HG02678 (cell line): Measurements from ENCODE around the gene PRKCA.
"Not testable (repeated sequence)": the region's sequence is repeated elsewhere in the genome, so short reads cannot be mapped to it uniquely, and the experiment has no call there.

Source experiments
- ATAC-seq: cut with Tn5 transposase; IDR thresholded peaks from one replicate; pipeline ENCODE4 v1.9.1; 2021; ENCODE audit warnings: mild to moderate bottlenecking, moderate library complexity; ENCODE audit not compliant: unreplicated experiment

The PRKCA gene

DNA sequence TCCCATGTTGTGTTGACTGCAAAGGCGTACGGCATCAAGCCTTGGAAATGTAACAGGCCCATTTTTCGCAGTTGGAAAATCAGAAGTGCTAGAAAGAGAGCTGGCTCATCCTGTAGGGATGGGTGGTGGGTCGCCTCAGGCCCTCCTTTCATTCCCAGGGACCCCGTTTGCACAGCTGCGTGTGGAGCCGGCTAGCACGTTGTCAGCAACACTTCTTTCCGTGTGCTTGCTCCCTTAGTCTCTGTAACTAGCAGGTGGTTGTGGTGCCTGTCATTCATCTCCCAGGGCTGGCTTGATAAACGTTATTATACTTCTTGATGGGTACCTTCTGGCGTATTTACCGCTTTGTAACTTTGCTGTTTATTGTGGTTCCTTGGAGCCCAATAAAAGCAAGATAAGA, 293.5 kb downstream of the PRKCA start:
- no peak for ATAC-seq

DNA sequence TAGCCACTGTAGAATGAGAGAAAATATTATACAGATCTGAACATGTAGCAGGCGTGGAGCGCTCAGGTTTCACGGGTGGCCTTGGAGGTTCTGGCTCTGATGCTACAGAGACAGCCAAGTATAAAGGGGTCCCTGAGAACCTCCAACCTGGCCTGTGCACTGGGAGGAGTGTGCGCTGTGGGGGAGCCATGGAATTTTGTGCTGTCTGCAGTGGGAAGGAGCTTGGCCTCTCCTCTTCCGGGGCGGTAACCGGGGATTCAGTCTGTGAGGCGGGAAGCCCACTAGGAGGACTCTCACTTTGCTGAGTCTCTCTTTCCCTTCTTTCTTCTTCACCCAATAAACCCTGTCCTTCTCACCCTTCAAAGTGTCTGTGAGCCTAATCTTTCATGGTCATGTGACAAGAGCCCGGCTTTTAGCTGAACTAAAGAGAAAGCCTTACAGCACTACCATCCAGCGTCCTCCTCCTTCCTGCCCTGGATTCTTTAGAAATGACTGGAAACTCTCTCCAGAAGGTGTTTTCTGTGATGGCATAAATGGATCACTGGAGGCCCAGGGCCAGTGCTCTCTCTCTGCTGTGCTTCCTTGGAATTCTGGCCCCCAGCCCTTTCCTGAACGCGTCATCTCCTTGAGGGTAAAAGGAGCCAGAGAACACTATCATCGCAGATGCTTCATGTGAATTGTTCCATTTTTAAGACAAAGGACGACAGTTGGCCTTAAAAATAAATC, 300.4 kb downstream of the PRKCA start:
- no peak for ATAC-seq

DNA sequence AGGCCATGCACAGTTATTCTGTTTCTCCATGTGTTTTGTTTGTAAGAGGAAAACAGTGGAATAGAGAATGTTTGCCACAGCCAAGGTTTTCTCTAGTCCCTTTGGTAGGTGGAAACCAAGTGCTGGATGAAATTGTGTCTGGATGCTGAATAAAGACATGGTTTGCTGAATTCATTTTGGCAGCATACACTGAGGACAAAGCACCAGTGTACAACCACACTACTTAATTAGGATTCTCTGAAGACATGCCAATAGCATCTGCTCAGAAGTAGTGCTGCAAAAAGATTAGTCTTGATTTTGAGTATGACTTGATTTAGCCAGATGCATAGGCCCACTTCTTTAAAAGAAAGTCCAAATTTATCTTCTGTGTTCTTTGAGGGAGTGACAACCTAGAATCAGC, 302.0 kb downstream of the PRKCA start:
- no peak for ATAC-seq

DNA sequence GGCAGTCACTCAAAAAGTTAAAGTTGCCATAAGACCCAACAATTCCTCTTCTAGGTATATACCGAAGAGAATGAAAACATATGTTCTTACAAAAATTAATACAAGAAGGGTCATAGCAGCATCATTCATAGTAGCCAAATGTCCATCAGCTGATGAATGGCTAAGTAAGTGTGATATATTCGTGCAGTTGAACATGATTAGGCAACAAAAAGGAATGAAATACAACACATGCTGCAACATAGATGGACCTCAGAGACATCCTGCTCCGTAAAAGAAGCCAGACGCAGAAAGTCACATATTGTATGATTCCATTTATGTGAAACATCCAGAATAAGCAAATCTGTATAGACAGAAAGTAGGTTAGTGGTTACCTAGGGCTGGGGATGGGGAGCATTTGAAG, 303.1 kb downstream of the PRKCA start:
- no peak for ATAC-seq

DNA sequence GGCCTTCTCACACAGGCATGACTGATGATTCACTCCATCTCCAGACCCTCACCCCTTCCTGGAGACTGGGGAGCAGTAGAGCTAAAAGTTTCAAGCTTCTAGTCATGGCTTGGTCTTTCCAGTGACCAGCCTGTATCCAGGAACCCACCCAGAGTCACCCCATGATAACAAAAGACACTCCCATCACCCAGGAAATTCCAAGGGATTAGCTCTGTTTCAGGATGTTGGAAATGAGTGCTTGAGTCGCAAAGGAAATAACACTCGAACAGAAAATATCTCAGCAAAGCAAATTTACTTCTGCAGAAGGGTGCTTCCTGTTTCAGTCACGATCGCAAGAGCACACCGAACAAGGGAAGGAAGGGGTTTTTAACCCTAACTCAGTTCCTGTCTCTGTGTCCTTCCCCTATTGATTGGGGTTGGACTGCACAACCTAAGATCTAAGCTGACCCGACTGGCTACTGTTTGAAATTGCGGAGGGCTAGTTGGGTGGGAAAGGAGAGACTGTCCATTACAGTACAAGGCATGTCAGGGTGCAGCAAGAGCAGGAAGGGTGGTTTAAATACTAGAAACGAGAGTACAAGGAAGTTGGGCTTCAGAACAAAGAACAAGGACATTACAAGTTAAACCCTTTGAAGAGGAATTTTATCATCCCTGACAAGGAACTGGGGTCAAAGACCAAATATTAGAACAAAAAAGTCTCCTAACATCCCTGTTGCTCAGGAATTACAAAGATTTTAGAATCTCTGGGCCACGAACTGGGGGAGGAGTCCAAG, 308.1 kb downstream of the PRKCA start:
- ATAC-seq: no peak

DNA sequence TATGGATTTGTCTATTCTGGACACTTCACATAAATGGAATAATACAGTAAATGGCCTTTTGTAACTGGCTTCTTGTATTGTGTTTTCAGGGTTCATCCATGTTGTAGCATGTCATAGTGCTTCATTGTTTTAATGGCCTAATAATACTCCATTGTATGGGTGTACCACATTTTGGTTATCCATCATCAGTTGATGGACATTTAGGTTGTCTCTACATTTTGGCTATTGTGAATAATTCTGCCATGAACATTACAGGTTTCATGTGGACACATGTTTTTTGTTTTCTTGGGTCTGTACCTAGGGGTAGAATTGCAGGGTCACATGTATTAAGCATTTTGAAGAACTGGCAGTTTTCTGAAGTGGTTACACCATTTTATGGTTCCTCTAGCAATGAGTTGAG, 309.0 kb downstream of the PRKCA start:
- ATAC-seq: no peak

DNA sequence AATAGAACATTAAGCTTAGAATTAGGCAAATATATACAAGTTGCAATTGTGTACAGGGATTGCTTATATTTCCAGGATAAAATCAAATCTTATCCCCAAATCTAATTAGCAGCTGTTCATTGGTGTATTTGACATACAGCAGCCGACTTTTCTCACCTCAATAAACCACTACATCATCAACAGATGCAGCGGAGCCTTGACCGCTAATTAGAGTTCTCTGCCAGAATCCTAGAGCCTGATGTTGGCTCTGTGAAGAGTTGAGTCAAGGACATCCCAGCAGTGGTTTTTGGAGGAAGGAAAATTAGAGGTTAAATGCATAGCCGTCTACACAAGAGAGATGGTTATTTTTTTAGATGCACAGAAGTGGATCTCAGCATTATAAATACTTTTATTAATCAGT, 310.6 kb downstream of the PRKCA start:
- no peak for ATAC-seq

DNA sequence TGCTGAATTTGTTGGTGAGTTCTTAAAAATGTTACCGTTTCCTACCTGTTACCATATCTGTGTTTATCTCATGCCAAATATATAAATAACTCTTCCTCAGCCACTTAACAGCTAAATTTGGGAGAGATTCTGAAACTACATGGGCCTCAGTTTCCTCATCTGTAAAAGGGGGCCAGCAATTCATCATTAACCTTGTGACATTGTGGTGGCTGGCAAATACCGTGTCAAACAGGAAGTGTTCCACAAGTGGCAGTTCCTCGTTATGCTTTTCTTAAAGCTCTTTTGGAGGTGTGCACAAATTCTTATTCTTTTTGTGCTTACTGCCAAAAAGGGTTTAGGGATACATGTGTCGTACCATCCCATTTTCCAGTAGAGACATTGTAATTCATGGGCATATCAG, 312.1 kb downstream of the PRKCA start:
- no peak for ATAC-seq

DNA sequence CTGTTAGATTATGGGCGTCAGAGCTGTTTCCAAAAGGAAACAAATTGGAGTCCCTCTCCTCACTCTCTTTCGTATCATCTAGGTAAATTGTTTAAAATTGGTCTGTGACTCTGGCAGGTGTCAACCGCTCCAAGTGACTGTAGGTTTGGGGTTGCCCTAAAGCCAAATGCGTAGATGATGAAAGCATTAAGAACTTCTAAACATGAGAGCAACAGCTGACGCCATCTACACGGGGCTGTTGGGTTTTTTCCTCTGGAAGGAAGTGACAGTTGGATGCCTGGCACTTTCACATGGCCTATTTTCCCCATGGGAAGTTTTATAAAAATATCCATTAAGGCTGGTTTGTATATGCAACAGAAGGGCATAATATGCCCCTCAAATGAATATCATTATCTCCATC, 316.8 kb downstream of the PRKCA start:
- no peak for ATAC-seq

DNA sequence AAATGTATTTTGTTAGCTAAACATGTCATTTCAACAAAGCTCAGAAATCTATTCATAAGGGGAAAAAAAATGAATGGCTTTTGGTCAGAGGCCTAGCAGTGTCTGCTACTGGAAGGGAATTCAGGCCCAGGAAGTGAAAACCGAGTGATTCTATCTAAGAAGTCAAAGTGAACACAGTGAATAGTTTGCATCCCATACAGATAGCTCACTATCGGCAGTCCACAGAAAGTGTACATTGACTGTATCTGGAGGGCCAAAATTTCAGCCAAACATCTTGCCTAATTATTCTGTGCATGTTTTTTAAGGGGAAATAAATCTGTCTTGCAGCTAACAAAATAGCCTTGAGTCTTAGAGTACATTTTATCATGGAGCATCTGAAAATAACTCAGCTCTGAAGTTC, 318.1 kb downstream of the PRKCA start:
- ATAC-seq: no peak

DNA sequence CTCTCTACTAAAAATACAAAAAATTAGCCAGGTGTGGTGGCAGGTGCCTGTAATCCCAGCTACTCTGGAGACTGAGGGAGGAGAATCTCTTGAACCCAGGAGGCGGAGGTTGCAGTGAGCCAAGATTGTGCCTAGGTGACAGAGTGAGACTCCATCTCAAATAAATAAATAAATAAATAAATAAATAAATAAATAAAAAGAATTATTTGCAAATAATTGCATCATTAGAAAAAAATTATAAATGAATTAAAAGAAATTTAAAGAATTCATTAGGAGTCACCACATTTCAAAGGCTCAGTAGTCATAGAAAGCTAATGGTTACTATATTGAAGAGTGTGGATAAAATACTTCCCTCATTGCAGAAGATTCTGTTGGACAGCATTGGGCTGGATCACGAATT, 322.2 kb downstream of the PRKCA start:
- ATAC-seq: not testable (repeated sequence)

DNA sequence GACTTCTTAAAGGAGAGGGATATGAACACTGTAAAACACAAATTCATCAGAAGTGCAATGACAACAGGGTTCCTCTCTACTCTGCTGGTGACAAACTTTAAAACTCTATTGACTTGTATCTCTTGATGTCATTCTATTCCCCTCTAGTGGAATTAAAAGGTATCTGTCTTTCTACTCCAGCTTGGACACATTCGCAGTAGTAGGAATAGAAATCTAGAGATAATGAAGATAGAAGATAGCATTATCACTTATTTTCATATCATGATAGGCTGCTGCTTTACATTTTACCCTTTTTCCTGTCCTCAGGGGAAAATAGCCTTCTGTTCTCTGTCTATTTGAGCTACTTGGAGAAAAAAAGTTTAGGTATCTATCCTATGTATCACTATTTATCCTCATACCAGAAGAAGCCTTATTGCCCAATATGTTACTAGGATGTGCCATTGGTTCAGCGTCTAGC, 322.9 kb downstream of the PRKCA start:
- no peak for ATAC-seq

DNA sequence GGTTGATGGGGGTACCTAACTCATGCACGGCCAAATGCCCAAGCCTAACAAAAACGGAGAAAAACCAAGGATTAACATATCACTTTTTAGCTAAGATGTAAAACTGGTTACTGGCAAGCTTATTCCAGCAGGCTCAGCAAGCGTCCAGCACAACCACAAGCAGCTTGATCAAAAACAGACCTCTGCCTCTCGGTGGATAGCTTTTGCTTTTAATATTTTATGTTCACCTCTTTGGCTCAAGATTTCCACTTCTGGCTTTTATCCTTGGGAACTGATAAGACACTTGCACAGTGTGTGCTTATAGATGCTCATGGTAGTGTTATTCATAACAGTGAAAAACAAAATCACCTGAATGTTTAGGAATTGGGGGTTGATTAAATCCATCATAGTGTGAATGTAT, 325.6 kb downstream of the PRKCA start:
- no peak for ATAC-seq

DNA sequence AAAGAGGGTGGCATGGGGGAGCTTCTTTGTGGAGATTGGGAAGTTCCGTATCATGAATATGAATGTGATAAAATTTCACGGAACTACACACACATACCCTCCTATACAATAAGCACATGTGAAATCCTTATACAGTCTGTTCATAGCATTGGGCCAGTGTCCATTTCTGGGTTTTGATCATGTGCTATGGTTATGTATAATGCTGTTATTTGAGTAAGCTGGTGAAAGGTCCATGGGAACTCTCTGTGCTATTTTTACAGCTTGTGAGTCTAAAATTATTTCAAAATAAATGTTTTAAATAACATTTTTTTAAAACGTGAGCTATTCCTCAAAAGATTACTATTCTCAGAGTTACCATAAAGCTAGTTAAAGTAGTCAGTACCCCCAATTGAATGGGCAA, 327.3 kb downstream of the PRKCA start:
- no peak for ATAC-seq

DNA sequence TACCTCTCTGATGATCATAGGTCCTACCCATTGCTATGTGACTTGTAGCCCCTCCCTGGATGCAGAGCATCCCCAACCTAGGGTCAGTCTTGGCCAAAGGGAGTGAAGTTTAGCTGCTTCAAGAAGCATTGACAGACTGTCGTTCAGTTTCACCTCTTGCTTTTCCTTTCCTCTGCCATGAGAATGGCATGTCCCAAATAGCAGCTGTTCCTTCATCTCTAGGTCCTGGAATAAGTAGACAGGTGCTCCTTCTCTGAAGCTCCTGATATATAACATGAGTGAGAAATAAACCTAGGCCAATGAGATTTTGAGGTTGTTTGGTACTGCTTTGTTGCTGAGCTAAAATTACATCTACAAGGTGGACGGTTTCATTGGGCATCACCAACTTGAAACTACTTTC, 328.0 kb downstream of the PRKCA start:
- no peak for ATAC-seq

DNA sequence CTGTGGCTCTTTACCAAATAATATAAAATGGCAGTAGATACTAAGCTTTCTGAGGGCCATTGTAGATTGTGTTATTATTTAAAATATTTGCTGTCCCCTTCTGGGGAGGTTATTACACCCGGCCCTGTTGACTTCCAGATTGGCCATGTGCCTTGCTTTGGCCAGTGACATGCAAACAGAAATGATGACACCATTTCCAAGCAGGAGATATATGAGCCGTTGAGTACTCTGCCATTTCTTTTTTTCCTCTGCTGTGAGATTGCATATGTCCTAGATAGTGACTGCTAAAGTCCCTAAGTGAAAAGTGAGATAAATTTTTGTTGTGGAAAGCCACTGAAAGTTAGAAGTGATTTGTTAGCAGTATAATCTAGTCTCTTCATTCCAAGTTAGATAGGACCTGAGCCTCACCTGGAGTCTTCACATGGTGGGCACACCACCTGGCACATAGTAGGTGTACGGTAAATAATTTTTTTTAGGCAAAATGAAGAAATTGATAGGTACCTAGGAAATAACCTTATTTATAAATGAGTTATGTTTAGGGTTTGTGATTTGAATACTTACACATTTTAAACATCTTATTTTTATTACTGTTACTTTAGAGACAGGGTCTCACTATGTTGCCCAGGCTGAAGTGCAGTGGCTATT, 328.5 kb downstream of the PRKCA start:
- ATAC-seq: no peak

DNA sequence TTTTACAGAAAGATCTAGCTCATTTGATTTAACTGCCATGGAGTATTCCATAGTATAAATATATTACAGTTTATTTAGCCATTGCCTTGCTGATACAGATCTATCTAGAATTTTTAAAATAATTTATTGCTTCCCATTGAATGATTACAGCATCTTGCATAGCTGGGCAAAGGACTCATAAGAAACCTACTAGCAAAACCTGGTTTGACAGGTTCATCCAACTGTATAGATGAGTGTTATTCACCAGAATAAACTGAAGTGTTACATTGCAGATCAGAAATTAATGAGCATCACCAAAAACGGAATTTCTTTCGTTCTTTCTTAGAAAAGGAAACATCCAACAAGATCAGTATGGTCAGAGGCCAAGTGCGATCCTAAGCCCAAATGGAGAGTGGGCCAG, 330.3 kb downstream of the PRKCA start:
- ATAC-seq: no peak

DNA sequence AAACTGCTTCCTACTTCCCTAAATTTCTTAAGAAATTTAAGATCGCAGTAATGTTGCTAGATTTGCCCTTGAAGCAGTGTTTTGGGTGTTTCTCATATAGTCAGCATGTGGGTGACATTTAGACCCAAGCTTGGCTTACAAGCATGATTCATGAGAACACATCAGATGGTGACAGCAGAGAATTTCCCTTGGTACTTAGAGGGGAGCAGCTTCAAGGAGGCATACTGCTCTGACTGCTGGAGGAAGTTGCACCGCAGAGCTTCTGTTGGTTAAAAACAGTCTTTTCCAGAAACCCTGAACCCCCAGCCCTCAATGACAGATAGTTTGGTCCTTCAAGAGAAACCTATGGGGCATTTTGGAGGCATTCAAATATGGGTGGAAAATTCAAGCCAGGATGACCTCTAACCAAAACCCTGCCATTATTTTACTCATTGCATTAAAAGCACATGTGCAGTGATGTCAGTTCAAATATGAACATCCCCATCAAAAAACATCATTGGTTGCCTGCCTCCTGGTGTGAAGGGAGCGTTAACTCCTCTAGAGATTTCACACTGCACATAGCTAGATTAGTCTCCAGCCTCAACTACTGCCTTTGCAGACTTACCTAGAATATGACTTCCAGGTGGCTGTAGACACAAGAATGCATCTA, 331.0 kb downstream of the PRKCA start:
- ATAC-seq: no peak

DNA sequence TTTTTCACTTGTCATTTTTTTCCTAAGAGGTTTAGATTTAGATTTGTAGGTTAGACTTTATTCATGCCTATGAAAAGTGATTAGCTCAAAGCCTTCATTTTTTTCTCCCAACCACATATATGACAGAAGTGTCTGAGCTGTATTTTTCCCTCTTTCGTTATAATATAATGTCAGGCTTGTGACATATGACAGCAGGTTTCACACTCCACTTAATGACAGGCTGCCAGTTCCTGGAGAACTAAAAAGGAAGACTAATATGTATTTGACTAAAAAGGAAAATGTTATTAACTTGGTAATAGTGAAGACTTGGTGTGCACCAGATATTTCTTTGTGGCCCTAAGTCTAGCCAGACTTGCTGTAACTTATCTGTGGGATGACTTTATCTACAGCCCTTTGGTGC, 331.8 kb downstream of the PRKCA start:
- no peak for ATAC-seq

DNA sequence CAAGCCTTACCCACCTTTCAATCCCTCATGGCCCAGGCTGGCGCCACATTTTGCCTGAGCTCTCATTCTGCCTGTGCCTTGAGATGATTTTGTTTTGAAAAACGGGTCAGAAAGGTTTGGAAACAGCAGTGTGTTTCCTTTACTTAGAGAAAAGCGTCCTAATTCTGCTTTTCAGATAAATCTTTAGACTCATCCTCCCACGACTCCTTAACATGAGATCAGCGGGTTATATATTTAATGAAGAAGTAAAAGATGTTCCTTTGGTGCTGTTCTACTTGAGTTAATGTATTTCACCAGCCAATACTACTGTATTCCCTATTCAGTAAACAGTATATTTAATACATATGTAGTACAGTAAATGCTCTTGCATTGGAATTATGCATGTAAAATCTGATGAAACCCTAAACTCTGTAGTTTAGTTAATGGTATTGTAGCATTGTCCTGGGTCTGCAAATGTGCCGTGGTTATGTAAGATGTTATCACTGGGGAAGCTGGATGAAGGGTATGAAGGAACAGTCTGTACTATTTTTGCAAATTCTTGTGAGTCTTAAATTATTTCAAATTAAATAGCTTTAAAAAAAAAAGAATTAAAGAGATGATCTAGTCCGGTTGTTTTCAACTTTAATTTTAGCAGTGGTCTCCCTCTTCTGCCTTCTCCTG, 333.1 kb downstream of the PRKCA start:
- ATAC-seq: no peak

DNA sequence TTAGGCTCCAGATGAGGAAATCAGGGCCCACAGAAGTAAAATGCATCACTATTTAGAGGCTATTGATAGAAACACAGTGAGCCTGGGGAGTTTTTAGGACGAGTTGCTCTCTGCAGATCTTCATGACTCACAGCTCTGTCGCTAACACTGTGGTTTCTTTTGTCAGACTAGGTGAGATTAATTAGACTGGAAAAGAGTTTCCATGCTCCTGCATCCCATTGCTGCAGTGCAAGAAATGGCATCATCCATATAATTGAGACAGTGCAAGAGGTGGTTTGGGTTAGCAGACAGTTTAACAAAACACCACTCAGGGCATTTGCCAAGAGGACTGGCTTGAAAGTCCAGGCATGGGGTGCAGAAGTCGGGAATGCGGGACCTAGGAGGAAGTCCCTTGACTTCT, 333.7 kb downstream of the PRKCA start:
- ATAC-seq: no peak
